ENCODE data around the gene ITCH.
"Not testable (repeated sequence)": the region's sequence is repeated elsewhere in the genome, so short reads cannot be mapped to it uniquely, and the experiment has no call there.

- TF ChIP-seq, protein P1, sequence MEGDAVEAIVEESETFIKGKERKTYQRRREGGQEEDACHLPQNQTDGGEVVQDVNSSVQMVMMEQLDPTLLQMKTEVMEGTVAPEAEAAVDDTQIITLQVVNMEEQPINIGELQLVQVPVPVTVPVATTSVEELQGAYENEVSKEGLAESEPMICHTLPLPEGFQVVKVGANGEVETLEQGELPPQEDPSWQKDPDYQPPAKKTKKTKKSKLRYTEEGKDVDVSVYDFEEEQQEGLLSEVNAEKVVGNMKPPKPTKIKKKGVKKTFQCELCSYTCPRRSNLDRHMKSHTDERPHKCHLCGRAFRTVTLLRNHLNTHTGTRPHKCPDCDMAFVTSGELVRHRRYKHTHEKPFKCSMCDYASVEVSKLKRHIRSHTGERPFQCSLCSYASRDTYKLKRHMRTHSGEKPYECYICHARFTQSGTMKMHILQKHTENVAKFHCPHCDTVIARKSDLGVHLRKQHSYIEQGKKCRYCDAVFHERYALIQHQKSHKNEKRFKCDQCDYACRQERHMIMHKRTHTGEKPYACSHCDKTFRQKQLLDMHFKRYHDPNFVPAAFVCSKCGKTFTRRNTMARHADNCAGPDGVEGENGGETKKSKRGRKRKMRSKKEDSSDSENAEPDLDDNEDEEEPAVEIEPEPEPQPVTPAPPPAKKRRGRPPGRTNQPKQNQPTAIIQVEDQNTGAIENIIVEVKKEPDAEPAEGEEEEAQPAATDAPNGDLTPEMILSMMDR (IDR thresholded peaks at IDR 0.05): not testable (repeated sequence)
- TF ChIP-seq POLR2A (IDR thresholded peaks at IDR 0.05): not testable (repeated sequence)
Observed at GRCh38 chr20:34483585-34484220, 120.6 kb downstream of the ITCH start.

Measured in body of pancreas (tissue), 4 donors.